ENCODE results near the gene PARD3.

DNA sequence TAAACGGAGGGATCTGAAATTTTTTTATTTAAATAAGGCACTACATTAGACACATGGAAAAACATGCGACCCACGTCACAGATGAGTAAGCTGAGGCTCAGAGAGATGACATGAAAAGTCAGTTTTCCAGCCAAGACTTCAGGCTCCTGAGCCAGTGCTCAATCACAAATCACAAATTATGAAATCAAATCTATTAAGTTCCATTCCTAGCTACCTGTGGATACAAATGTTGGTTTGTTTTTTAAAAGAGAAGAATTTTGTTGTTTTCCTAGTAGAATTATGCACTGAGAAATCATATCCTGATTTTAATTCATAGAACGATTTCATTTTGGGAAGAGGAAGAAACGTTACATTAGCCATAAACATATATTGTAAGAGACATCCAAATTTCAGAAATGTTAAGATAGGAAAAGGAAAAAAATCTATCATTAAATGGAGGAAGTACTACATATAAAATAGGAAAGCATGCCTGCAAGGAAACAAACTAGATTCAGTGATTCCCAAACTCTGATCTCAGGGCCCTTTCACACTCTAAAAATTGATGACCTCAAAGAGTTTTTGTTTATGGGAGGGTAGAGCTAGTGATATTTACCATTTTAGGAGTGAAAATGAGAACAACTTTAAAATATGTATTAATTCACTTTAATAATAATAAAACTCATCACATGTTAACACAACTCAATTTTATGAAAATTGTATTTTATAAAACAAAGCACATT lies 340.4 kb downstream of the PARD3 start:
- TF ChIP-seq EZH2 (IDR thresholded peaks at IDR 0.05; ENCODE audit: borderline replicate concordance, insufficient read depth, low read length, poor library complexity, severe bottlenecking), result no peak
- TF ChIP-seq, protein P1, sequence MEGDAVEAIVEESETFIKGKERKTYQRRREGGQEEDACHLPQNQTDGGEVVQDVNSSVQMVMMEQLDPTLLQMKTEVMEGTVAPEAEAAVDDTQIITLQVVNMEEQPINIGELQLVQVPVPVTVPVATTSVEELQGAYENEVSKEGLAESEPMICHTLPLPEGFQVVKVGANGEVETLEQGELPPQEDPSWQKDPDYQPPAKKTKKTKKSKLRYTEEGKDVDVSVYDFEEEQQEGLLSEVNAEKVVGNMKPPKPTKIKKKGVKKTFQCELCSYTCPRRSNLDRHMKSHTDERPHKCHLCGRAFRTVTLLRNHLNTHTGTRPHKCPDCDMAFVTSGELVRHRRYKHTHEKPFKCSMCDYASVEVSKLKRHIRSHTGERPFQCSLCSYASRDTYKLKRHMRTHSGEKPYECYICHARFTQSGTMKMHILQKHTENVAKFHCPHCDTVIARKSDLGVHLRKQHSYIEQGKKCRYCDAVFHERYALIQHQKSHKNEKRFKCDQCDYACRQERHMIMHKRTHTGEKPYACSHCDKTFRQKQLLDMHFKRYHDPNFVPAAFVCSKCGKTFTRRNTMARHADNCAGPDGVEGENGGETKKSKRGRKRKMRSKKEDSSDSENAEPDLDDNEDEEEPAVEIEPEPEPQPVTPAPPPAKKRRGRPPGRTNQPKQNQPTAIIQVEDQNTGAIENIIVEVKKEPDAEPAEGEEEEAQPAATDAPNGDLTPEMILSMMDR (IDR thresholded peaks at IDR 0.05; ENCODE audit: poor library complexity, severe bottlenecking), result no peak
- TF ChIP-seq, protein P2, sequence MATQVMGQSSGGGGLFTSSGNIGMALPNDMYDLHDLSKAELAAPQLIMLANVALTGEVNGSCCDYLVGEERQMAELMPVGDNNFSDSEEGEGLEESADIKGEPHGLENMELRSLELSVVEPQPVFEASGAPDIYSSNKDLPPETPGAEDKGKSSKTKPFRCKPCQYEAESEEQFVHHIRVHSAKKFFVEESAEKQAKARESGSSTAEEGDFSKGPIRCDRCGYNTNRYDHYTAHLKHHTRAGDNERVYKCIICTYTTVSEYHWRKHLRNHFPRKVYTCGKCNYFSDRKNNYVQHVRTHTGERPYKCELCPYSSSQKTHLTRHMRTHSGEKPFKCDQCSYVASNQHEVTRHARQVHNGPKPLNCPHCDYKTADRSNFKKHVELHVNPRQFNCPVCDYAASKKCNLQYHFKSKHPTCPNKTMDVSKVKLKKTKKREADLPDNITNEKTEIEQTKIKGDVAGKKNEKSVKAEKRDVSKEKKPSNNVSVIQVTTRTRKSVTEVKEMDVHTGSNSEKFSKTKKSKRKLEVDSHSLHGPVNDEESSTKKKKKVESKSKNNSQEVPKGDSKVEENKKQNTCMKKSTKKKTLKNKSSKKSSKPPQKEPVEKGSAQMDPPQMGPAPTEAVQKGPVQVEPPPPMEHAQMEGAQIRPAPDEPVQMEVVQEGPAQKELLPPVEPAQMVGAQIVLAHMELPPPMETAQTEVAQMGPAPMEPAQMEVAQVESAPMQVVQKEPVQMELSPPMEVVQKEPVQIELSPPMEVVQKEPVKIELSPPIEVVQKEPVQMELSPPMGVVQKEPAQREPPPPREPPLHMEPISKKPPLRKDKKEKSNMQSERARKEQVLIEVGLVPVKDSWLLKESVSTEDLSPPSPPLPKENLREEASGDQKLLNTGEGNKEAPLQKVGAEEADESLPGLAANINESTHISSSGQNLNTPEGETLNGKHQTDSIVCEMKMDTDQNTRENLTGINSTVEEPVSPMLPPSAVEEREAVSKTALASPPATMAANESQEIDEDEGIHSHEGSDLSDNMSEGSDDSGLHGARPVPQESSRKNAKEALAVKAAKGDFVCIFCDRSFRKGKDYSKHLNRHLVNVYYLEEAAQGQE (IDR thresholded peaks at IDR 0.05; ENCODE audit: borderline replicate concordance), result no peak
- TF ChIP-seq POLR2AphosphoS5 (IDR thresholded peaks at IDR 0.05), result no peak
- no peak for TF ChIP-seq TAF1 (IDR thresholded peaks at IDR 0.05; ENCODE audit: low read depth)
